Testis (tissue), 2 donors: ENCODE results near the gene TSEN54.

Source experiments
- POLR2A ChIP-seq: fragments of 450-650 bp; IDR thresholded peaks from one replicate; pipeline ENCODE4 v1.6.1; 2017; ENCODE audit warnings: antibody characterized with exemption, mild to moderate bottlenecking, moderate library complexity
- TF ChIP-seq, protein P1 (sequence below), 3 experiments: fragments of 450-650 bp in 2 of 3; fragments of 200-600 bp in 1 of 3; sonication (generic) in 1 of 3; IDR thresholded peaks; one replicate each; pipeline ENCODE4 v1.5.1; 2016 to 2019; ENCODE audit warnings: antibody characterized with exemption in 3 of 3, mild to moderate bottlenecking in 2 of 3, moderate library complexity in 1 of 3

DNA sequence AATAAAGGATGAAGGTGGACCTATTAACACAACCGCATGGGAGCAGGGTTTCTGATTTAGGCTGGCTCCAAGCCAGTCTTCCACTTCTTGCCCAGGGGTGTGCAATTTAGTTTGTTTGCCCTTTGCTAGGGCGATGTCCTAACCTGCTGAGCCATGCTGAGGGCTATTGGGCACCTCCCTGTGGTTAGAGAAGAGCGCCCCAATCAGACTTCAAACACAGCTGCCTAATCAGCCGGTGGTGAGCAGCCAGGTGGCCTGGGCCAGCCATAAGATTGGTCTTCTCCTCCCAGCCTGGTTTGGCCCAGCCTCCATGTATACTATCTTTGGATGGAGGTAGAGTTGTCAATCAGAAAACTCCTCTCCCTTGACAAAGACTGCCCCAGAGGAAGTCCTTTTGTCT is 44.2 kb upstream of the TSEN54 start:
- TF ChIP-seq, protein P1, sequence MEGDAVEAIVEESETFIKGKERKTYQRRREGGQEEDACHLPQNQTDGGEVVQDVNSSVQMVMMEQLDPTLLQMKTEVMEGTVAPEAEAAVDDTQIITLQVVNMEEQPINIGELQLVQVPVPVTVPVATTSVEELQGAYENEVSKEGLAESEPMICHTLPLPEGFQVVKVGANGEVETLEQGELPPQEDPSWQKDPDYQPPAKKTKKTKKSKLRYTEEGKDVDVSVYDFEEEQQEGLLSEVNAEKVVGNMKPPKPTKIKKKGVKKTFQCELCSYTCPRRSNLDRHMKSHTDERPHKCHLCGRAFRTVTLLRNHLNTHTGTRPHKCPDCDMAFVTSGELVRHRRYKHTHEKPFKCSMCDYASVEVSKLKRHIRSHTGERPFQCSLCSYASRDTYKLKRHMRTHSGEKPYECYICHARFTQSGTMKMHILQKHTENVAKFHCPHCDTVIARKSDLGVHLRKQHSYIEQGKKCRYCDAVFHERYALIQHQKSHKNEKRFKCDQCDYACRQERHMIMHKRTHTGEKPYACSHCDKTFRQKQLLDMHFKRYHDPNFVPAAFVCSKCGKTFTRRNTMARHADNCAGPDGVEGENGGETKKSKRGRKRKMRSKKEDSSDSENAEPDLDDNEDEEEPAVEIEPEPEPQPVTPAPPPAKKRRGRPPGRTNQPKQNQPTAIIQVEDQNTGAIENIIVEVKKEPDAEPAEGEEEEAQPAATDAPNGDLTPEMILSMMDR (IDR thresholded peaks at IDR 0.05): no peak
- no peak for TF ChIP-seq POLR2A
